ENCODE measurements around the gene SLC8A1.

DNA sequence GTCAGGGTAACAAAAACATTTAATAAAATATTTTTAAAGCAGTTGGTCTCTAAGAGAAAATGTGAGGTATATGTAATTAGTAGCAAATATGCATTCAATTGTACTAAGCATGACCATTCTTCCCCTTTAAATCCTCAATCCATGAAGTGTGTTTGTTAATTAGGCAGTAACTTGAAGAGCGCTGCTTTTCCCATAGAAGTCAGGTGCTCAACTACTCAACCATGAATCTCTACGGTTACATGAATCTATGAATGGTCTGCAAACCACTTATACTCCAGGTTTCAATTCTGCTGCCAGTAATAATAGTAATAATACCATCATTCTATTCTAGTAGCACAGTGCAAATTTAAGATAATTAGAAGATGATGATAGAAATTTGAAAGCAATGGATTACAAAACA, 55.8 kb downstream of the SLC8A1 start:
- TF ChIP-seq, protein P1, sequence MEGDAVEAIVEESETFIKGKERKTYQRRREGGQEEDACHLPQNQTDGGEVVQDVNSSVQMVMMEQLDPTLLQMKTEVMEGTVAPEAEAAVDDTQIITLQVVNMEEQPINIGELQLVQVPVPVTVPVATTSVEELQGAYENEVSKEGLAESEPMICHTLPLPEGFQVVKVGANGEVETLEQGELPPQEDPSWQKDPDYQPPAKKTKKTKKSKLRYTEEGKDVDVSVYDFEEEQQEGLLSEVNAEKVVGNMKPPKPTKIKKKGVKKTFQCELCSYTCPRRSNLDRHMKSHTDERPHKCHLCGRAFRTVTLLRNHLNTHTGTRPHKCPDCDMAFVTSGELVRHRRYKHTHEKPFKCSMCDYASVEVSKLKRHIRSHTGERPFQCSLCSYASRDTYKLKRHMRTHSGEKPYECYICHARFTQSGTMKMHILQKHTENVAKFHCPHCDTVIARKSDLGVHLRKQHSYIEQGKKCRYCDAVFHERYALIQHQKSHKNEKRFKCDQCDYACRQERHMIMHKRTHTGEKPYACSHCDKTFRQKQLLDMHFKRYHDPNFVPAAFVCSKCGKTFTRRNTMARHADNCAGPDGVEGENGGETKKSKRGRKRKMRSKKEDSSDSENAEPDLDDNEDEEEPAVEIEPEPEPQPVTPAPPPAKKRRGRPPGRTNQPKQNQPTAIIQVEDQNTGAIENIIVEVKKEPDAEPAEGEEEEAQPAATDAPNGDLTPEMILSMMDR (IDR thresholded peaks at IDR 0.05) = no peak
- TF ChIP-seq POLR2A (IDR thresholded peaks at IDR 0.05) (no peak), EP300 (IDR thresholded peaks at IDR 0.05) (no peak)
